HEK293 (cell line): Measurements from ENCODE around the gene DUS3L.

Experiments used
- BCL6B ChIP-seq: fragments of 450-650 bp; formaldehyde crosslinking; IDR thresholded peaks from 2 replicates; pipeline ENCODE4 v1.5.1; 2017; ENCODE audit warnings: missing biosample characterization, missing genetic modification characterization
- KLF17 ChIP-seq: fragments of 450-650 bp; formaldehyde crosslinking; IDR thresholded peaks from 2 replicates; pipeline ENCODE4 v1.5.1; 2016; ENCODE audit warnings: missing biosample characterization, missing genetic modification characterization
- MEIS1 ChIP-seq: sonication (generic); formaldehyde crosslinking; IDR thresholded peaks from 2 replicates; pipeline ENCODE4 v1.8.1; 2022; ENCODE audit warnings: missing genetic modification reagents, mild to moderate bottlenecking, borderline replicate concordance
- MZF1 ChIP-seq: fragments of 450-650 bp; formaldehyde crosslinking; IDR thresholded peaks from 2 replicates; pipeline ENCODE4 v1.5.1; 2017; ENCODE audit warnings: missing biosample characterization, missing genetic modification characterization, borderline replicate concordance
- PRDM1 ChIP-seq: fragments of 450-650 bp; formaldehyde crosslinking; IDR thresholded peaks from 2 replicates; pipeline ENCODE4; 2016; ENCODE audit warnings: missing biosample characterization, missing genetic modification characterization
- PRDM2 ChIP-seq: fragments of 450-650 bp; formaldehyde crosslinking; IDR thresholded peaks from 2 replicates; pipeline ENCODE4 v1.5.1; 2016; ENCODE audit warnings: missing biosample characterization, missing genetic modification characterization, borderline replicate concordance
- SCRT1 ChIP-seq: fragments of 450-650 bp; formaldehyde crosslinking; IDR thresholded peaks from 2 replicates; pipeline ENCODE4 v1.5.1; 2016; ENCODE audit warnings: missing biosample characterization, missing genetic modification characterization, borderline replicate concordance
- TRIM28 ChIP-seq: IDR thresholded peaks from 2 replicates; pipeline ENCODE4 v1.6.1; 2011; ENCODE audit warnings: low read length, control low read depth, borderline replicate concordance
- TSHZ1 ChIP-seq: fragments of 450-650 bp; formaldehyde crosslinking; IDR thresholded peaks from 2 replicates; pipeline ENCODE4 v1.5.1; 2016; ENCODE audit warnings: missing biosample characterization, missing genetic modification characterization, borderline replicate concordance
- WT1 ChIP-seq: fragments of 450-650 bp; formaldehyde crosslinking; IDR thresholded peaks from 2 replicates; pipeline ENCODE4 v1.5.1; 2016; ENCODE audit warnings: missing biosample characterization, missing genetic modification characterization
- ZBTB20 ChIP-seq: fragments of 450-650 bp; formaldehyde crosslinking; IDR thresholded peaks from 2 replicates; pipeline ENCODE4 v1.5.1; 2016; ENCODE audit warnings: missing biosample characterization, missing genetic modification characterization
- ZIC2 ChIP-seq: fragments of 450-650 bp; formaldehyde crosslinking; IDR thresholded peaks from 2 replicates; pipeline ENCODE4 v1.5.1; 2016; ENCODE audit warnings: missing biosample characterization, missing genetic modification characterization
- ZNF112 ChIP-seq: fragments of 450-650 bp; formaldehyde crosslinking; IDR thresholded peaks from 2 replicates; pipeline ENCODE4 v1.5.0; 2017; ENCODE audit warnings: missing biosample characterization, missing genetic modification characterization
- ZNF157 ChIP-seq: fragments of 450-650 bp; formaldehyde crosslinking; IDR thresholded peaks from 2 replicates; pipeline ENCODE4 v1.5.1; 2016; ENCODE audit warnings: missing biosample characterization, missing genetic modification characterization
- ZNF175 ChIP-seq: fragments of 450-650 bp; formaldehyde crosslinking; IDR thresholded peaks from 2 replicates; pipeline ENCODE4 v1.5.1; 2016; ENCODE audit warnings: missing biosample characterization, missing genetic modification characterization
- ZNF211 ChIP-seq: fragments of 450-650 bp; formaldehyde crosslinking; IDR thresholded peaks from 2 replicates; pipeline ENCODE4 v1.5.1; 2016; ENCODE audit warnings: low read depth, missing biosample characterization, missing genetic modification characterization
- ZNF214 ChIP-seq: fragments of 450-650 bp; formaldehyde crosslinking; IDR thresholded peaks from 2 replicates; pipeline ENCODE4 v1.5.1; 2017; ENCODE audit warnings: missing biosample characterization, mild to moderate bottlenecking, missing genetic modification characterization, borderline replicate concordance
- ZNF223 ChIP-seq: fragments of 450-650 bp; formaldehyde crosslinking; IDR thresholded peaks from 2 replicates; pipeline ENCODE4 v1.5.1; 2016; ENCODE audit warnings: missing biosample characterization, missing genetic modification characterization
- ZNF26 ChIP-seq: fragments of 450-650 bp; formaldehyde crosslinking; IDR thresholded peaks from 2 replicates; pipeline ENCODE4 v1.5.1; 2016; ENCODE audit warnings: missing biosample characterization, missing genetic modification characterization
- ZNF391 ChIP-seq: fragments of 450-650 bp; formaldehyde crosslinking; IDR thresholded peaks from 2 replicates; pipeline ENCODE4 v1.5.1; 2016; ENCODE audit warnings: low read depth, missing biosample characterization, missing genetic modification characterization, borderline replicate concordance
- ZNF514 ChIP-seq: fragments of 450-650 bp; formaldehyde crosslinking; IDR thresholded peaks from 2 replicates; pipeline ENCODE4 v1.5.1; 2016; ENCODE audit warnings: missing biosample characterization, missing genetic modification characterization
- ZNF529 ChIP-seq: fragments of 450-650 bp; formaldehyde crosslinking; IDR thresholded peaks from 2 replicates; pipeline ENCODE4 v1.5.1; 2017; ENCODE audit warnings: missing genetic modification characterization, missing biosample characterization; ENCODE audit not compliant: insufficient replicate concordance
- ZNF549 ChIP-seq: fragments of 450-650 bp; IDR thresholded peaks from 2 replicates; pipeline ENCODE4 v1.5.1; 2018; ENCODE audit warnings: missing biosample characterization, missing genetic modification characterization, mild to moderate bottlenecking, inconsistent platforms, moderate library complexity
- ZNF660 ChIP-seq: fragments of 450-650 bp; IDR thresholded peaks from 2 replicates; pipeline ENCODE4 v1.5.1; 2018; ENCODE audit warnings: missing biosample characterization, mild to moderate bottlenecking, missing genetic modification characterization
- ZNF785 ChIP-seq: fragments of 450-650 bp; formaldehyde crosslinking; IDR thresholded peaks from 2 replicates; pipeline ENCODE4 v1.5.1; 2016; ENCODE audit warnings: missing biosample characterization, missing genetic modification characterization
- ZNF791 ChIP-seq: fragments of 450-650 bp; formaldehyde crosslinking; IDR thresholded peaks from 2 replicates; pipeline ENCODE4 v1.5.1; 2016; ENCODE audit warnings: missing biosample characterization, missing genetic modification characterization
- ZSCAN16 ChIP-seq: fragments of 450-650 bp; formaldehyde crosslinking; IDR thresholded peaks from 2 replicates; pipeline ENCODE4 v1.5.1; 2016; ENCODE audit warnings: missing biosample characterization, missing genetic modification characterization

Gene DUS3L

GRCh38 chr19:5826531-5827341 is 35.8 kb upstream of the DUS3L start (continued):
- TF ChIP-seq TSHZ1 (tag by site-specific recombination) (no peak), SCRT1 (tag by site-specific recombination) (no peak), ZNF549 (tag by site-specific recombination) (no peak), ZSCAN16 (tag by site-specific recombination) (no peak), ZIC2 (tag by site-specific recombination) (peak; percentile 89), BCL6B (tag by site-specific recombination) (no peak), ZNF529 (tag by site-specific recombination) (no peak), ZNF785 (tag by site-specific recombination) (no peak), PRDM2 (tag by site-specific recombination) (no peak), MEIS1 (CRISPR knock-in tag) (peak; percentile 88; the same call in 1 of the 2 replicates), ZNF175 (tag by site-specific recombination) (no peak), KLF17 (tag by site-specific recombination) (no peak; the same call in 1 of the 2 replicates), ZNF791 (no peak), WT1 (no peak), ZNF157 (tag by site-specific recombination) (no peak), ZNF214 (no peak), ZNF112 (tag by site-specific recombination) (no peak), ZNF223 (tag by site-specific recombination) (no peak), TRIM28 (no peak), ZNF26 (no peak), MZF1 (tag by site-specific recombination) (no peak), ZBTB20 (tag by site-specific recombination) (no peak), ZNF211 (tag by site-specific recombination) (no peak), ZNF514 (tag by site-specific recombination) (no peak), PRDM1 (tag by site-specific recombination) (peak; percentile 40; the same call in 1 of the 2 replicates), ZNF660 (tag by site-specific recombination) (no peak), ZNF391 (tag by site-specific recombination) (no peak)
